HepG2 (cell line): ENCODE data around the gene CTNND2. TPM values are rescaled to one million over a fixed set of nuclear protein-coding genes. Genes with fewer than 3 reads are reported as not detected.

Experiments used
- ATAC-seq: fragments of 200-7000 bp; cut with Tn5 transposase; 3 replicates; pipeline ENCODE4 v1.9.1; 2020; ENCODE audit warnings: mild to moderate bottlenecking, moderate library complexity
- BruUV-seq: library from RNA; stranded (reverse); fragments of 400-500 nt; replicated peaks from 2 replicates; lab custom pipeline; 2021; lab: Mats Ljungman, UMichigan
- CTCF ChIA-PET: fragments of 300-600 bp; formaldehyde crosslinking; extraction: SDS; loops from one replicate; lab custom pipeline; 2021; ENCODE audit warnings: low total read pairs, inconsistent platforms, low intra/inter-chr PET ratio; lab: Yijun Ruan, JAX
- POLR2A ChIA-PET: fragments of 350-600 bp; sonication (Branson Sonifier 250); formaldehyde crosslinking; loops from one replicate; lab custom pipeline; 2020; ENCODE audit warnings: antibody characterized with exemption, inconsistent platforms; lab: Yijun Ruan, JAX
- DNase-seq: peaks from one replicate; pipeline ENCODE4 v3.0.0-alpha.2; 2015; ENCODE audit warnings: low spot score
- FAIRE-seq: peaks from 3 replicates; lab custom pipeline; 2011; peaks lifted over from hg19 to GRCh38; lab: Jason Lieb, UNC
- H2AFZ ChIP-seq: one replicate; pipeline ENCODE4 v1.6.1; 2011; ENCODE audit warnings: low read length, inconsistent platforms
- H3K27ac ChIP-seq: fragments of 300-600 bp; 3 replicates; pipeline ENCODE4 v1.8.0; 2011; ENCODE audit warnings: mixed run types, mild to moderate bottlenecking, mixed read lengths, low read length, inconsistent platforms; ENCODE audit not compliant: insufficient read depth; ENCODE audit errors: extremely low read length
- H3K27me3 ChIP-seq, 2 experiments: fragments of 200-600 bp in 1 of 2; 2 replicates in 1 of 2; 3 replicates in 1 of 2; pipeline versions ENCODE4 v1.6.0 to v1.8.0; 2011; ENCODE audit warnings: low read length in 2 of 2, mild to moderate bottlenecking in 2 of 2, moderate library complexity in 2 of 2, inconsistent platforms in 1 of 2; ENCODE audit not compliant: insufficient read depth in 2 of 2, control insufficient read depth in 1 of 2
- H3K36me3 ChIP-seq, 2 experiments: fragments of 200-600 bp in 1 of 2; replicated peaks in 1 of 2; 2 replicates in 1 of 2; 3 replicates in 1 of 2; pipeline versions ENCODE4 v1.5.1 to v1.8.0; 2011; ENCODE audit warnings: low read length in 2 of 2, inconsistent platforms in 1 of 2; ENCODE audit not compliant: insufficient read depth in 2 of 2, control insufficient read depth in 1 of 2
- H3K4me1 ChIP-seq: 2 replicates; pipeline ENCODE4 v1.5.1; 2012; ENCODE audit warnings: low read length, inconsistent platforms; ENCODE audit not compliant: insufficient read depth
- H3K4me2 ChIP-seq: 2 replicates; pipeline ENCODE4 v1.6.0; 2011; ENCODE audit warnings: low read depth, low read length, inconsistent platforms
- H3K4me3 ChIP-seq, 3 experiments: fragments of 200-600 bp in 1 of 3; sonication (generic), shearing (Covaris generic) in 1 of 3; replicated peaks in 1 of 3; 2 replicates each; pipeline ENCODE4 v1.5.1; 2011 to 2016; ENCODE audit warnings: low read length in 3 of 3, inconsistent platforms in 2 of 3, low read depth in 2 of 3, mild to moderate bottlenecking in 2 of 3, control low read depth in 1 of 3, mixed read lengths in 1 of 3; ENCODE audit not compliant: insufficient read depth in 1 of 3
- H3K79me2 ChIP-seq: one replicate; pipeline ENCODE4 v1.6.1; 2011; ENCODE audit warnings: low read length, inconsistent platforms; ENCODE audit not compliant: insufficient read depth
- H3K9ac ChIP-seq: 2 replicates; pipeline ENCODE4 v1.6.0; 2011; ENCODE audit warnings: mild to moderate bottlenecking, low read depth, low read length, inconsistent platforms; ENCODE audit not compliant: insufficient read depth
- H3K9me3 ChIP-seq: 2 replicates; pipeline ENCODE4 v1.5.1; 2012; ENCODE audit warnings: mild to moderate bottlenecking, low read length
- H4K20me1 ChIP-seq: 2 replicates; pipeline ENCODE4 v1.6.0; 2011; ENCODE audit warnings: inconsistent platforms, mild to moderate bottlenecking, low read length, moderate library complexity; ENCODE audit not compliant: insufficient read depth
- AHR ChIP-seq: IDR thresholded peaks from 2 replicates; pipeline ENCODE4 v1.6.1; 2018; ENCODE audit warnings: missing genetic modification reagents, missing compliant biosample characterization
- NR2F2 ChIP-seq: IDR thresholded peaks from 2 replicates; pipeline ENCODE4 v1.6.1; 2012; ENCODE audit warnings: low read depth, inconsistent platforms, borderline replicate concordance
- RFX3 ChIP-seq: IDR thresholded peaks from 2 replicates; pipeline ENCODE4 v1.6.1; 2016; ENCODE audit warnings: missing biosample characterization, missing genetic modification reagents
- ZNF232 ChIP-seq: sonication (generic); formaldehyde crosslinking; IDR thresholded peaks from 2 replicates; pipeline ENCODE4 v1.4.0; 2020; ENCODE audit warnings: missing genetic modification reagents, borderline replicate concordance
- ZNF660 ChIP-seq: sonication (generic); formaldehyde crosslinking; IDR thresholded peaks from 2 replicates; pipeline ENCODE4 v1.5.1; 2020; ENCODE audit warnings: mild to moderate bottlenecking, low read depth, missing genetic modification reagents, borderline replicate concordance
- WGBS: methylation state at CpG from one replicate; pipeline ENCODE4 v1.1.6; 2017; ENCODE audit warnings: low lambda C conversion rate; 5-methylcytosine and 5-hydroxymethylcytosine counted together
- in situ Hi-C: cut with HindIII; loops from 2 replicates; pipeline ENCODE4 v1.10.0; 2017; ENCODE audit warnings: low pct_unique_long_range_greater_than_20kb; ENCODE audit not compliant: extremely low pct_ligation_motif_present
- intact Hi-C: fragments of 100-400 bp; cut with micrococcal nuclease; formaldehyde crosslinking; loops from one replicate; pipeline ENCODE4 v1.10.0; 2022; ENCODE audit not compliant: unreplicated experiment
- polyA plus RNA-seq, 8 experiments: library from polyadenylated mRNA; depleted of rRNA in 3 of 8; stranded (reverse) in 7 of 8; unstranded in 1 of 8; fragments of >200 nt; fragmentation: Illumina TruSeq in 4 of 8; extraction: Trizol in 4 of 8; gene quantifications; 2 replicates each; pipeline versions ENCODE4 v1.2.1 to v1.2.3, GENCODE V29; 2011 to 2016; ENCODE audit warnings: low read depth in 4 of 8, missing spikeins in 1 of 8, mixed read lengths in 1 of 8; ENCODE audit not compliant: insufficient read depth in 1 of 8
- total RNA-seq, 5 experiments: library from RNA; depleted of rRNA; stranded (reverse); fragments of >200 nt; fragmentation: Illumina TruSeq; extraction: Trizol; gene quantifications; 2 replicates each; pipeline ENCODE4 v1.2.3, GENCODE V29; 2016; ENCODE audit warnings: low read depth in 1 of 5

The CTNND2 gene
- total and polyA plus RNA-seq, 2 of the 13 experiments (the other 11 are each of a cell fraction or from before 2014, with no cell fraction given): not detected

- H3K4me2 ChIP-seq: no peak overlapping the region
- FAIRE-seq (no peak), ATAC-seq (no peak), DNase-seq (no peak)
- peaks cover 6% of the 10 kb centered on the region for H3K9me3 ChIP-seq
- H3K27ac ChIP-seq: no peak overlapping the region
- no peaks in the 10 kb centered on the region for H3K36me3 ChIP-seq
- no peak overlapping the region for H3K4me3 ChIP-seq
- H3K4me1 ChIP-seq: no peaks in the 10 kb centered on the region
- no TSS peak for BruUV-seq
- no peak overlapping the region for H3K9ac ChIP-seq
- 0% methylated on average over 2 of the region's 2 CpGs for WGBS
- TF ChIP-seq ZNF660 (CRISPR knock-in tag) (no peak), RFX3 (CRISPR knock-in tag) (no peak), ZNF232 (CRISPR knock-in tag) (no peak)
- in situ Hi-C loops: no loop called here
- no peaks in the 10 kb centered on the region for H3K79me2 ChIP-seq
- H4K20me1 ChIP-seq: no peaks in the 10 kb centered on the region
- intact Hi-C loops: no loop called here
- ChIA-PET POLR2A (no interaction called here), CTCF (no interaction called here)
- peaks cover 0 to 21% of the 10 kb centered on the region in 2 experiments; a peak in 4 of 5 replicates for H3K27me3 ChIP-seq
- no peak overlapping the region for H2AFZ ChIP-seq
Observed at GRCh38 chr5:11898787-11899186, 5.5 kb downstream of the CTNND2 start.

GRCh38 chr5:11897781-11898180, 6.5 kb downstream of the CTNND2 start:
- FAIRE-seq (no peak), ATAC-seq (no peak), DNase-seq (no peak)
- TF ChIP-seq AHR: no peak
- no peak for TF ChIP-seq NR2F2
- CTCF ChIA-PET: no interaction called here
- in situ Hi-C loops (no loop called here), intact Hi-C loops (no loop called here)
- Histone ChIP-seq H3K4me1 (no peaks in the 10 kb centered on the region), H2AFZ (no peak overlapping the region), H3K27ac (no peak overlapping the region), H3K27me3 (peaks cover 0 to 13% of the 10 kb centered on the region in 2 experiments; a peak in 3 of 5 replicates), H3K9me3 (peaks cover 6% of the 10 kb centered on the region), H3K36me3 (no peaks in the 10 kb centered on the region), H4K20me1 (no peaks in the 10 kb centered on the region), H3K4me2 (no peak overlapping the region), H3K79me2 (no peaks in the 10 kb centered on the region), H3K4me3 (no peak overlapping the region), H3K9ac (no peak overlapping the region)
- no TSS peak for BruUV-seq
- POLR2A ChIA-PET: no interaction called here
